HG03060 (cell line): ENCODE measurements around the gene ZNF132.
A peak's percentile ranks its signal among the peaks of the same experiment; 100 is the strongest.
"Not testable (repeated sequence)": the region's sequence is repeated elsewhere in the genome, so short reads cannot be mapped to it uniquely, and the experiment has no call there.

Experiments used
- ATAC-seq: cut with Tn5 transposase; IDR thresholded peaks from one replicate; pipeline ENCODE4 v1.9.1; 2021; ENCODE audit warnings: low read depth, moderate number of reproducible peaks; ENCODE audit not compliant: unreplicated experiment

ZNF132 gene

DNA sequence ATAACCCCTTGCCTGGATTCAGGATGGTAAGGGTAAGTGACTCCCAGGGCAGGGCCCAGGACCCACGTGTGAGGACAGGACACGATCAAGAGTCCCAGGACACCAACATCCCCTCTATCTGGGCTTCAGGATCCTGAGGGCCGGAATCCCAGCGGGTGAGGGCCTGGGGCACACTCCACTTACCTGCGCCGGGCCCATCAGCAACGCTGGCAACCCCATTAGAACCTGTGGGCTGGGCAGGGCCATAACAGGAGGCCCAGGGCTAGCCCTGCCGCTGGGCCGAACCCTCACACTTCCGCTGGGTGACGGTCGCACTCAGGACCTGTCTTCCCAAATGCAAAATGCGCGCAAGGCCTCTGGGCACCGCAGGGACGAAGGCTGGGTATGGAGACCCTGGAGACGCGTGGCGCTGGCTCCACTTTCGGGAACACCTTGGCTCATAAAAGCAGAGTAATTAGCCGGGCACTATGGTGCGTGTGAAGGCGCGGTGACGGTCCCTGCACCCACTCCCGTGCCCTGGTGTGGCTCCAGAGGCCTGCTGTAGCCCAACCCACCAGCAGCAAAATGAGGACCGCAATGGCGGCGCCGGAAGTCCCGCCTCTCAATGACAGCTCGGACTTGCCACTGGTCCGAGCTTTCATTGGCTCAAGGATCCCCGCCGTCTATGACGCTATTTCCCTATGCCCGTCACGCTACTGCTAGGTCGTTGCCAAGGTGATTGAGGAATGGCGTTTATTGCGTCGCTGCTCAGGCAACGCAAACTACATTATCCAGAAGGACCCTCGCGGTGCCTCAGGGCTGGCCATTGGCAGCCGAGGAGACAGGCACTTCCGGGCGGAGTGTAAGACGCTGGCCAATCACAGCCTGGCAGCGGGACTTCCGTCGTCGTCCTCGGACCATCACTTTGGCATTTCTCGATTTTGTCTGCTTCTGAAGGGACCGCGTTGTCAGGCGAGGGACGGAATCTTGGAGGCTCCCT is at the start of gene ZNF132:
Gene ZNF132, minus strand, starts transcription at position 578 of the 979 bp plus-strand sequence. Its CDS starts 332 bp downstream, at position 246.
- ATAC-seq, result peak; percentile 96

- ATAC-seq, result not testable (repeated sequence)
Observed at GRCh38 chr19:58484349-58484748, 44.4 kb upstream of the ZNF132 start.

DNA sequence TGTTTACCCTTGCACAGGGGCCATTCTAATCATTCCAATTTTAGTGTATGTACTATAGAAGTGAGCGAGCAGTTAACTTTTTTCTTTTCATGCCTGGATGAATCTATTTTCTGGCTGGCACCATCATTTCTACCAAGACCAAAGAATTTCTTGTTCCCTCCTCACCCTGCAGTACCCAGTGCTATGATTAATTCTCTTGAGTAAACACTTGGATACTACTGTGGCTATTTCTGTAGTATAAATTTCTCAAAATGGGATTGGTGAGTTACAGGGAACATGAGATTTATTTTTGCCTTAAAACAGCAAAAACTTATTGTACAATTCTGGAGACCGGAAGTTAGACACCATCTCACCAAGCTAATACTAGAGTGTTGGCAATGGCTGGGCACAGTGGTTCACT is 43.8 kb upstream of the ZNF132 start:
- no peak for ATAC-seq

DNA sequence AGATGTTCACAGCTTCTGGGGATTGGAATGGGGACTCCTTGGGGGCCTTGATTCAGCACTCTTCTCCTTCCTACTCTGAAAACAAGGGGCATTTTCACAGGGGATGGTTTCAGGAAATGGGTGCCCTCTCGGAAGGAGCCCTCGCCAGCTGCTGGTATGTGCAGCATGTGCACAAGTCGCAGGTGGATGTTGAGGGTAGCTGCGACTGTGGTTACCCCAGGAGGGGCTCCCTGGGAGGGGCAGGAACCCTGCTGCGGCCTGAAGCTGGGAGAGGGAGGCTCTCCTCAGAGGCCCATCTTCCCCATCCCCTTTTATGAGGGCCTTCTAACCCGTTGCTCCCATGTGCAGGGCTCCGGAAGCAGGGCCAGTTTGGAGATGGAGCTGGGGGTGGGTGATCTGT is 42.4 kb upstream of the ZNF132 start:
- no peak for ATAC-seq

DNA sequence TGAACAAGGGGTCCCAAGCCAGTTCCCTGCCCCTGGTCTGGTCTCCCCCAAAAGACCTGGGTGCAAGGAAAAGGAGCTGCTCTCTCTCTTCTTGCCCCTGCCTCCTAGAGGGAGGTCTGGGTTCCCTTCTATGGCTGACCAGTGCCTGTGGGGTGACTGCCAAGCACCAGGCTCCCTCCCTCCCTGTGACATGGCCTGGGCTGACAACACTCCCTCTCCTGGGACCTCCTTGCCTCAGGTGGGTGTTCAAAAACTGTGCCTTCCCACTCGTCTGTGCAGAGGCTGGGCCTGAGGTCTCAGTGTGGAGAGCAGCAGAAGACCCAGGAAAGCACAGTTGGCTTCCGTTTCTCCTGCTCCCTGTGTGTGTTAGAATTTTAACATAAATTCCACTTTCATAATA is 40.9 kb upstream of the ZNF132 start:
- ATAC-seq, result no peak

GRCh38 chr19:58480481-58480830 is 40.5 kb upstream of the ZNF132 start:
- no peak for ATAC-seq

- ATAC-seq, result no peak
Observed at GRCh38 chr19:58479736-58480480, 40.0 kb upstream of the ZNF132 start.

- no peak for ATAC-seq
Observed at GRCh38 chr19:58479303-58479702, 39.4 kb upstream of the ZNF132 start.

DNA sequence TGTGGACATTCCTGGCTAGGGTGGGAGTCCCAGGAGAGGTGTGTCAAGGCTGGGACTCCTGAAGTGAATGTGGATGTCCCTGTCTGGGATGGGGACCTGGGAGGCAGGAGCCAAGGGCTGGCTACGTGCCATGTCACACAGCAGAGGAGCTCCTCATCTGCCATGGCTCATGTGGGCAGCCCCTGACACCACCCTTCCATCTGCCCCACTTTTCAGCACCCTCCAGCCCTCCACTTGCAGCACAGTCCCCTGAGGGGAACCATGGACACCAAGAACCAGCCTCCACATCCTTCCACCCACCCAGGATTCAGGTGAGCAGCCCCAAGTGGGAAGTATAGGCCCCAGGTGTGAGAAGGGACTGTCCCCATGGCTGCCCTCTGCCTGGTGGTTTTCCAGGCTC is 37.9 kb upstream of the ZNF132 start:
- no peak for ATAC-seq

GRCh38 chr19:58477130-58477529 is 37.2 kb upstream of the ZNF132 start:
- no peak for ATAC-seq

DNA sequence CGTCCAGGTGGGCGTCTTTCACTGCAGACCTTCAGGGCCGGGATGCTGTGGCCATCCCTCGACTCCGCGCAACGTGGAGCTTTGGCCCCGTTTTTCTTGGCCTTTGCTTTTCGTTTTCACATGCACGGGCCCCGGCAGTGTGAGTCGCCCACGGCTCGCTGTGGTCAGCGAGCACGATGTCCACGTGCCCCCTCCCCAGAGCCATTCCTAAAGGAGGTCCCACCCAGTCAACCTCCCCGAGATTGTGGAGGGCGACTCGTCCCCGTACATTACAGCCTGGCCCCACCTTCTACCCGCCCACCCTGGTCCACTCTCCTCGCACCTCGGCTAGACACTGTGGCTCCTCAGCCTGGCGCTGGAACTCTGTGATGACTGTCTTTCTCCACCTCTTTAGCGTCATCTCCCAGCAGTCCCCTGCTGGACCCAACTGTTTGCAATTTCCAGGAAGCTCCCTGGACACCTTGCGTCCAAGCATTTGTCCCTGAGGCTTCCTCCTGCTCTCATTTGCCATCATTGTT is 36.6 kb upstream of the ZNF132 start:
- ATAC-seq, result no peak

DNA sequence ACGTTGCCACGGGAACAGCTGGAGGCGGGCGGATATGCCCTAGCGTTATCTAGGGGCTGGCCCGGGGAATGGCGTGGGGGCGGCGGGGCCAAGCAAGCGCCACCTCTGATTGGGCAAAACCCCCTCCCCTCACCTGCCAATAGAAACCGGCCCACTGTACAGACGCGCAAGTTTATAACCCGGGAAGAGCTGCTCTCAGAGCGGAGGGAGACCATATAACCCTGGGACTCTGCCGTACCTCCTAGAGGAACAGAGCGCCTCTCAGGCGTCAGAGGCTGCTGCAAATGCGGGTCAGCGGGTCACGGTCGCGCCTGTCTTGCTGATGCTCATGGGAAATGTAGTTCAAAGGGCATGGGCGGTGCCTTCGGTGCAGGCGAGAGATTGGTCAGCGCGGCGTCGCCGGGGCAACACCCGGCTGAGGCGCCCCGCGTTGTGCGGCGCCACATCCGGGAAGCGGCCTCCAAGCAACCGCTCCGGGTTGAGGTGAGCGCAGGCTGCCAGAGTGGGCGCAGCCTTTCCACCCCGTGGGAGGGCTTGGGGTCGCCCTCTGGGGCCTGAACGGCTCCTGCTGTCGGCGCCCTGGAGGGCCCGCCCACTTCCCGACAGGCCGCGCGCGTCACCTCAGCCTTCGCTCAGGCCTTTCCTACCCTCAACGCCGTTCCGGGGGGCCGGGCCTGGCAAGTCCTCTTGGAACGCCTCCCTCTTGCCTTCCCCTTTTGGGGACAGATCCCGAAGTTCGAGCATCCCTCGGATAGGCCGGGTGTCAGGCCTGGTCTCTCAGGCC is 36.0 kb upstream of the ZNF132 start, which contains the start of gene ZNF446:
Gene ZNF446, plus strand, starts transcription at position 639 of the 784 bp plus-strand sequence. CDS start 867 bp downstream, outside the sequence.
- peak; percentile 58 for ATAC-seq

DNA sequence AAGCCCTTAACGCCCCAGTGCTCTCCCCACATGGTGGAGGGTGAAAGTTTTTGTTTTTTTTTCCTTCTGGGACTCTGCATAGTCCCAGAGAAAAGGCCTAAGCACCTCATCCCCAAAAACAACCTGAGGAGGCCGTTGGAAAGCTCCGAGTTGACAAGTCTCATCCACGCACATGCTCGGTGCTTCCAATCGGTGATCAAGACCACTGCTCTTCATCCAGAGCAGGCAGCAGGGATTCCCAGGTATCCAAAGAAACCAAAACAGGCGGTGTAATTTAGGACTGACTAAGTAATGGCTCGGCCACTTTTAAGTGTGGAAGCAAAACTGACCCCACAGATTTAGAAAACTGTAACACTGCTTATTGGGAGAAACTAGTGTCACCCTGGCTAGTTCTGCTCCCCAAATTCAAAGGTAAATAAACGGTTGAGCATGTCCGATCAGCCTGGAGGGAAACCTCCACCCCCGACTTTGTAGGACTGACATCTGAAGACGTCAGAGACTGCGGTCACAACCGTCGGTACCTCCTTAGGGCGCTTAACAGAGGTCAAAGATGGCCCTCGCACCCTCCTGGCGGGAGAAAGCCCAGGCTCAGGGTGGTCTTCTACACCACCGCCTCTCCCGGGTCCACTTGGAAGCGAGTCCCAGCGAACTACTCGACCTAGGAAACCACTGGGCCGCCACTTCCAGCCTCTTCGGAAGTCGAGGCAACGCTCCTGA is 35.2 kb upstream of the ZNF132 start:
- no peak for ATAC-seq

GRCh38 chr19:58474291-58474996 is 34.5 kb upstream of the ZNF132 start:
- ATAC-seq, result no peak

DNA sequence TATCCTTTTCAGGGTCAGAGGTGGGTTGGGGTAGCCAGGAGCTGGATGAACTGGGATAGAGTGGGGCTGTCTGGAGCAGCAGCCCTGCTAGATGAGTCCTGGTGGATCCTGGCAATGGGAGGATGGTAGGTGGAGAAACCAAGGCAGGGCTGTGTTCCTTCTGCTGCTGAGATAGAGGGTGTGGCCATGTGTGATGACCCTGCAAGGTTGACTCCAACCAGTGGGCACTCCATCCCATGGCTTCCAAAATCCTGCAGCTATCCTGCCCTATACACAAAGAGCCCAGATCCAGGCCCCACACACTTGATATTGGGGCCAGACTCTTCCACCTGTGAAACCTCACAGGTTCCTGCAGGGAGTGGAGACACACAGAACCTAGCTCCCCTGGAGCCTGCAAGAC is 33.8 kb upstream of the ZNF132 start:
- ATAC-seq, result no peak

- ATAC-seq, result no peak
Observed at GRCh38 chr19:58471736-58472135, 31.8 kb upstream of the ZNF132 start.

GRCh38 chr19:58470837-58471543 is 31.0 kb upstream of the ZNF132 start:
- not testable (repeated sequence) for ATAC-seq

DNA sequence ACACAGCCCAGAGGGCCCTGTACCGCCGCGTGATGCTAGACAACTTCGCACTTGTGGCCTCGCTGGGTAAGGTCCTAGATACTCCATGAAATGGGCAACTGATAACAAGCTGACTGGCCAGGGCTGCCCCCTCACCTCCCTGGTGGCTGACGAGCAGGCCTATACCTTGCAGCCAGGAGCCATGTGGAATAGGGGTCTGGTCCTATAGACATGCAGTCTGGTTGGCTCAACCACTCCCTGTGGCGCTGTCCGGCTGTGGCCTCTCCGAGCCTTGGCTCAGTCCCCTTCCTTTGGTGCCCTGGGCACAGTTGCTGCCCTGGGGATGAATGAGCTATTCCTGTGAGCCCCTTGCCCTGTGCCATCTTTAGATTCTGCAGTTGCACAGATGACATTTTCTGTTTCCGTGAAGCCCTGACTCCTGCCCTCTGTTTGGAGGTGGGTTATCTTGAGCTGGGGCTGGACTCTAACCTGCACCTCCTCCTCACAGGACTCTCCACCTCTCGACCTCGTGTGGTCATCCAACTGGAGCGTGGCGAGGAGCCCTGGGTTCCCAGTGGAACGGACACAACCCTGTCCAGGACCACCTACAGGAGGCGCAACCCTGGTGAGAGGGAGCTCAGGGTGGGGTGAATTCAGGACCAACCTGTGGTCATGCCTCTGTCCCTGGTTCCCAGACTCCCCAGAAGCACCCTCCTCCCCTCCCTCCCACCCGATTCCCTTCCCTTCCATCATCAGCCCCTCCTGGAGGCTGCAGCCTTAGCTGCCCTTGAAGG is 29.5 kb upstream of the ZNF132 start:
- no peak for ATAC-seq
